NB4 (cell line): ENCODE measurements around the gene PODNL1.

Source experiments
- MYC ChIP-seq: IDR thresholded peaks from 2 replicates; pipeline ENCODE4 v1.6.1; 2011; ENCODE audit warnings: low read depth, low read length
- POLR2A ChIP-seq: IDR thresholded peaks from 2 replicates; pipeline ENCODE4 v1.6.1; 2011; ENCODE audit warnings: mild to moderate bottlenecking; ENCODE audit not compliant: insufficient read length; ENCODE audit errors: extremely low read depth
- TF ChIP-seq, protein P1 (sequence below): IDR thresholded peaks from one replicate; pipeline ENCODE4 v1.5.1; 2012; ENCODE audit warnings: low read depth, low read length
- TF ChIP-seq, protein P2 (sequence below): IDR thresholded peaks from 2 replicates; pipeline ENCODE4 v1.6.1; 2011; ENCODE audit warnings: low read depth, low read length

DNA sequence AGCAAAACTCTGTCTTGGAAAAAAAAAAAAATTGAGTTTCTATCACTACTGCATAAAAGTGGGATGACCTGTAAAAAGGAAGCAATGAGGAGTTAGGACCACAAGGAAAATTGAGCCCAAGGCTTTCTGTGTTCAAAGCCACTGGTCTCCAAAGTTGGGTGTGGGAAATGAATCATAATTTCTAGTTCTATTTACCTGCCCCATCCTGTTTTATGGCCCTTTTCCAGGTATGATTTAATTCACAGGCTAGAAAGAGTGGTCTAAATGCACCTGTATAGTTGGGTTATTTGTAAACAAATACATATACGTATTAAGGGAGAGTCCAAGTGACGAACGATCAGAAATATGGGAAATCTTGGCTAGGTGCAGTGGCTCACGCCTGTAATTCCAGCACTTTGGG is 8.2 kb upstream of the PODNL1 start:
- TF ChIP-seq, protein P1, sequence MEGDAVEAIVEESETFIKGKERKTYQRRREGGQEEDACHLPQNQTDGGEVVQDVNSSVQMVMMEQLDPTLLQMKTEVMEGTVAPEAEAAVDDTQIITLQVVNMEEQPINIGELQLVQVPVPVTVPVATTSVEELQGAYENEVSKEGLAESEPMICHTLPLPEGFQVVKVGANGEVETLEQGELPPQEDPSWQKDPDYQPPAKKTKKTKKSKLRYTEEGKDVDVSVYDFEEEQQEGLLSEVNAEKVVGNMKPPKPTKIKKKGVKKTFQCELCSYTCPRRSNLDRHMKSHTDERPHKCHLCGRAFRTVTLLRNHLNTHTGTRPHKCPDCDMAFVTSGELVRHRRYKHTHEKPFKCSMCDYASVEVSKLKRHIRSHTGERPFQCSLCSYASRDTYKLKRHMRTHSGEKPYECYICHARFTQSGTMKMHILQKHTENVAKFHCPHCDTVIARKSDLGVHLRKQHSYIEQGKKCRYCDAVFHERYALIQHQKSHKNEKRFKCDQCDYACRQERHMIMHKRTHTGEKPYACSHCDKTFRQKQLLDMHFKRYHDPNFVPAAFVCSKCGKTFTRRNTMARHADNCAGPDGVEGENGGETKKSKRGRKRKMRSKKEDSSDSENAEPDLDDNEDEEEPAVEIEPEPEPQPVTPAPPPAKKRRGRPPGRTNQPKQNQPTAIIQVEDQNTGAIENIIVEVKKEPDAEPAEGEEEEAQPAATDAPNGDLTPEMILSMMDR, result no peak
- no peak for TF ChIP-seq POLR2A
- no peak for TF ChIP-seq MYC
- TF ChIP-seq, protein P2, sequence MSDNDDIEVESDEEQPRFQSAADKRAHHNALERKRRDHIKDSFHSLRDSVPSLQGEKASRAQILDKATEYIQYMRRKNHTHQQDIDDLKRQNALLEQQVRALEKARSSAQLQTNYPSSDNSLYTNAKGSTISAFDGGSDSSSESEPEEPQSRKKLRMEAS, result no peak
